ENCODE results near the gene HSPA1B.

GRCh38 chr6:31861919-31862343 lies 34.4 kb downstream of the HSPA1B start:
- TF ChIP-seq CTCF (IDR thresholded peaks at IDR 0.05 in 4 of 5, conservative IDR thresholded peaks at IDR 0.05 in 1 of 5) (no peak), POLR2A (IDR thresholded peaks at IDR 0.05) (no peak)
